Subcutaneous adipose tissue (tissue), 4 donors: Measurements from ENCODE around the gene SYTL3. TPM values are rescaled to one million over a fixed set of nuclear protein-coding genes. Genes with fewer than 3 reads are reported as not detected.

ENCODE experiments used
- total RNA-seq, 4 donors: library from RNA; depleted of rRNA; stranded (reverse); fragments of >200 nt; gene quantifications; one replicate each; pipeline ENCODE4 v1.1.0, GENCODE V29; 2016
- TF ChIP-seq, protein P1 (sequence below): fragments of 450-650 bp; IDR thresholded peaks from one replicate; pipeline ENCODE4 v1.5.1; 2016; ENCODE audit warnings: low read depth, mild to moderate bottlenecking, control low read depth, antibody characterized with exemption, moderate library complexity

SYTL3 gene
- total RNA-seq, 4 donors from 2014 or later, result 1.3 to 18.2 (median 6.3) TPM

DNA sequence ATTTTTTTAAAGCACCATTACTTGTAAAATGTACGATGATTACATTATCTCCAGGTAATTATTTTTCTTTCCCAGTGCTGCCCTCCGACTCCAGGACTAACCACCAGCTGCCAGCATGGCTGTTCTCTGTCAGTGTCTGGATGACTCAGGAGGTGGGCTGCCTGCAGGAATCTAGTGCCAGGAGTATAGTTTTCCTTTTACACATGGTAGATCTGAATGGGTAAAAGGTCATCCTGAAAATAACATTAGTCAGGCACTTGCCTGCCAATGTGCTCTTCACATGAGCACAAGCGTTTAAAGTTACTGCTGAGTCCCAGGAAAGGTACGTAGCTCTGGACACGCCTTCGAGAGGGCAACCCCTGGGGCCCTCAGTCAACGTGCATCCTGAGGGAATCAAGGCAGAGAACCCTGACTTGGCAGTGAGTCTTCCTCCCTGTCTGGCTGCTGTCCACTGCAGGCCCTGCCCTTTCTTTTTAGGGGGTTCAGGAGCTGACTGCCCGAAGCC lies 7.7 kb upstream of the SYTL3 start:
- TF ChIP-seq, protein P1, sequence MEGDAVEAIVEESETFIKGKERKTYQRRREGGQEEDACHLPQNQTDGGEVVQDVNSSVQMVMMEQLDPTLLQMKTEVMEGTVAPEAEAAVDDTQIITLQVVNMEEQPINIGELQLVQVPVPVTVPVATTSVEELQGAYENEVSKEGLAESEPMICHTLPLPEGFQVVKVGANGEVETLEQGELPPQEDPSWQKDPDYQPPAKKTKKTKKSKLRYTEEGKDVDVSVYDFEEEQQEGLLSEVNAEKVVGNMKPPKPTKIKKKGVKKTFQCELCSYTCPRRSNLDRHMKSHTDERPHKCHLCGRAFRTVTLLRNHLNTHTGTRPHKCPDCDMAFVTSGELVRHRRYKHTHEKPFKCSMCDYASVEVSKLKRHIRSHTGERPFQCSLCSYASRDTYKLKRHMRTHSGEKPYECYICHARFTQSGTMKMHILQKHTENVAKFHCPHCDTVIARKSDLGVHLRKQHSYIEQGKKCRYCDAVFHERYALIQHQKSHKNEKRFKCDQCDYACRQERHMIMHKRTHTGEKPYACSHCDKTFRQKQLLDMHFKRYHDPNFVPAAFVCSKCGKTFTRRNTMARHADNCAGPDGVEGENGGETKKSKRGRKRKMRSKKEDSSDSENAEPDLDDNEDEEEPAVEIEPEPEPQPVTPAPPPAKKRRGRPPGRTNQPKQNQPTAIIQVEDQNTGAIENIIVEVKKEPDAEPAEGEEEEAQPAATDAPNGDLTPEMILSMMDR, result no peak

DNA sequence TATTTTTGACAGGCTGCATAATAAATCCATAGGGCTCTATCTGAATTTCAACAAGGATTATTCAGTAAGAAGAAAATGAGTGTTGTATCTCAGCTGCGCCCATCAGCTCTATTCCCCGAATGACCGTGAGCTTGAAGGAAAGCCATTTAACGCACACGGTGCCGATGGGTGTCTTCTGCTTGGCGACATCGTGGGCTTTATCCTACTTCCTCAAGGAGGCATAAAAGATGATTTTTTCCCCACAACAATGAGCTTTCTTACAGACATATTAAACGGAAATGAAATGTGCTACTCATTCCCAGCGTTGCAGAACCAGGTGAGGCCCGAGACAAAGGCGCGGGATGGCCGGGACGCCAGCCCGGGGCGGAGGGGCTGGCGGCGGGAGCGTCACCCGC lies 6.0 kb upstream of the SYTL3 start:
- TF ChIP-seq, protein P1, result no peak

DNA sequence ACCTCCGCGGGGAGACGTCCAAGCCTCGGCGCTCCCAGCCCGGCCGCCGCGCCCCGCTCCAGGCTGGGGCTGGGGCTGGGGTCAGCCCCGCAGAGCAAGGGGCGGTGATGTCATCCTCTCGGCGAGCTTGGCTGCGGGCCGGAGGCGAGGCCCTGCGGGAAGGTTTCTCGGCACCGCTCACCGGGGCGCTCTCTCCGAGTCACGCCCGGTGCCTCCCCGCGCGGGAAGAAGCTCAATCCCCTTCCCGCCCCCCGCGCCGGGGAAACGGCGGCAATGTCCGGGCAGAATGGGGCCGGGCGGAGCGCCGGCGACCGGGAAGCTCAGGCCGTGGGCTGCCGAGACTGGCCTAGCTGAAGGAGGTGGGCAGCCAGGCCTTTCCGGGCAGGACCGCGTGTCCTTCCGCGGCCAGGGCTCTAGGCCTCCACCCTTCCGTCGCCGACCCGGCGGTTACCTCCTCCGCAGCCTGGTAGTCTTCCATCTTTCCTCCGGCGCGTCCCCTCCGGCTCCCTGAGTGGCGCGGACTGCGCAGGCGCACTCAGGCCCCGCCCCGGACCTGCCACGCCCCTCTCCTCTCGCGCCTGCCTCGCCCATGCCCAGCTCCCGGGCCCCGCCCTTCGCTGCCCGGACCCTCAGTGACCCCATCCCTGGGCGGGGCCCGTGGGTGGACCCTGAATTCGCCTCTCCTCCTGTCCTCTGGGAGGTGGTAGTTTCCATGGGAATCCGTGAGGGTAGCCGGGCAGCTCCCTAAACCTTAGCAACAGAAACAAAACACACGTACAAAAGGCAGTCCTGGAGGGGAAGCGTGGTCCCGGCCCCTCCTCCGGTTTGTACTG lies 5.4 kb upstream of the SYTL3 start, which contains the start of gene DYNLT1:
Gene DYNLT1, minus strand, starts transcription at position 513 of the 833 bp plus-strand sequence. Its CDS starts 35 bp downstream, at position 478.
- TF ChIP-seq, protein P1, result no peak

DNA sequence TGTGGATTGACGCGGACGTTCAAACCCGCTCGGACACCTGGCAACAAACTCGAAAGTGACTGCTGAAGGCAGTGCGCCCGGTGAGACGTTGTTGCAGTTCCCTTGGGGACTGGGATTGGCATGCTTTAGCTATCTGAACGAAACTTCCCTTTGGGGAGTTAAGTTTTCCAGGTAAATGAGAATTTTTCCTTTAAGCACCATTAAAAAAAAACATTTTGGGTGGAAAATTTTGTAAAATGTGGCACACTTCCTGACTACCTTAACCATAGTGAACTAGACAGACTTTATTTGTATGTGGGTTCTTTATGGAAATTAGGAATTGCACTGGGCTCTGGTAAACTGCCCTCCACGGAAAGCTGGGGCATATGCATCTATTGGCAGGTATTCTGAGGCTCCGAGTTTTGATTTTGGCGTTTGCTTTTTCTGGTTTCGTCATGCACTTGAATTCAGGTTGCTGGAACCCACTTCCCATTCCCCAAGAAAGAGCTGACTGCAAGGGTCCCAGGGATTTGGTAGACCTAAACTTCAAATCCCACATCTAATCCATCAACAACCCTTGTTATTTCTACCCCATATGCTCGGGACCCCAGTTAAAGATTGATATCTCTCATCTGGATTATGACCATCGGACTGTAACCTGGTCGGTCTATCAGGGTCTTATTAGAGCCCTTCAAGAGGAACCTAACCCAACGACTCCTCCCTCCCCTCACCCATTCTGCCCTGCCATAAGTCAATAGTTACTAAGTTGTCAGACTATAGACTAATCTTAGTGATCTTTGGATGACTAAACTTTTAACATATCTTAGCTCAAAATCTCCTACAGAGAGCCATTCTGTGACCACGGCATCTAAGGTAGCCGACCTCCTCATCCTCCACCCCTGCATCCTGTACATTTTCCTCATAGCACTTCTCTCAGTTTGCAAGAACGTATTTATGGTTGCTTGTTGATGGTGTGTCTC lies 4.5 kb upstream of the SYTL3 start:
- TF ChIP-seq, protein P1, result no peak

DNA sequence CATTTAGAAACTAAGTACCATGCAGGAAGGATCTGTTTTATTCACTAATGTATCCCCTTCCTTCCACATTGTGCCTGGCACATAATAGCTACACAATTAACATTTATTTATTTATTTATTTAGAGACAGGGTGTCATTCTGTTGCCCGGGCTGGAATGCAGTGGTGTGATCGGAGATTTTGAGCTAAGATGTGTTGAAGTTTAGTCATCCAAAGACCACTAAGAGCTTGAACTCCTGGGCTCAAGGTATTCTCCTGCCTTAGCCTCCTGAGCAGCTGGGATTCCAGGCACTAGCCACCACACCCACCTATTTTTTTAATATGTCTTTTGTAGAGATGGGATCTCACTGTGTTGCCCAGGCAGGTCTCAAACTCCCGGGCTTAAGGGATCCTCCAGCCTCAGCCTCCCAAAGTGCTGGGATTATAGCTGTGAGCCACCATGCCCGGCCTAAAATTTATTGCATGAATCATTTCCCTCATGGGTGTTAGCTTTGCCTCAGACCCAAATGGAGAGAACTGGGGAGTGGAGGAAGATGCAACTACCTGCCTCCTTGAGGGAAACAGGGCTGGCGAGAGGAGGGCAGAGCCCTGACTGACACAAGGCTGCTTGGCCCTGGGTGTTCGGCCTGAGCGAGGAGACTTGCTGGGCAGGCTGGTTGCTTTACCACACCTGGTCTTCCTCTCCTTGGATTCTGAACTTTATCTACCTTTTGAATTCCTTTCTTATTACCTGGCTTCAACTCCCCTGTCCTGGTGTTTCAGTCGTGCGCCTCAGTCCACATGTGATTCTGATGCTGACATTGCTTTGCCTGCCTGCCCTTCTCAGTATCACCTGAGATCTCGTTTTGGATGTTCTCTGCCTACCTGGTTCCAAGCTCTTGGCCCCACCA lies 3.6 kb upstream of the SYTL3 start:
- TF ChIP-seq, protein P1, result no peak

DNA sequence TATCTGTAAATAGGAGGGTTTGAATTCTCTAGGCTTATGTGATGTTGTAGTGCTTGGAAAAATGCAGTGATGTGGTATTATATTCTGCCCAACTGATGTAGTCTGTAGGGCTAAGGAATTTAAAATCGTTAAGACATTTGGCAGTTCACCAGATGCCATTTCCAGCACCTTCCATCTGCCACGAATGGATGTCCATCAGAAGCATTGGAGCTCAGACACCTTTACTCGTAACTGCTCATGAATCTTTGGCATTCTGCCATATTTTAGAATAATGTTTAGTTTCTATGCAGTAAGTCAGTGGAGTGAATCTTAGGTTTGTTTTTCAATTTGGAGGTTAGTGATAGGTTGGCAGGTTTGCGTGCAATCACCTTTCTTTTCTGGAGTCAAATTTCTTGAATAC lies 2.4 kb upstream of the SYTL3 start:
- TF ChIP-seq, protein P1, result no peak
